Stromal cell of bone marrow (primary cell): ENCODE results near the gene ZSWIM6.

Experiments used
- DNase-seq: peaks from one replicate; pipeline ENCODE4 v3.0.0-alpha.2; 2012; ENCODE audit warnings: low read depth

The ZSWIM6 gene

DNA sequence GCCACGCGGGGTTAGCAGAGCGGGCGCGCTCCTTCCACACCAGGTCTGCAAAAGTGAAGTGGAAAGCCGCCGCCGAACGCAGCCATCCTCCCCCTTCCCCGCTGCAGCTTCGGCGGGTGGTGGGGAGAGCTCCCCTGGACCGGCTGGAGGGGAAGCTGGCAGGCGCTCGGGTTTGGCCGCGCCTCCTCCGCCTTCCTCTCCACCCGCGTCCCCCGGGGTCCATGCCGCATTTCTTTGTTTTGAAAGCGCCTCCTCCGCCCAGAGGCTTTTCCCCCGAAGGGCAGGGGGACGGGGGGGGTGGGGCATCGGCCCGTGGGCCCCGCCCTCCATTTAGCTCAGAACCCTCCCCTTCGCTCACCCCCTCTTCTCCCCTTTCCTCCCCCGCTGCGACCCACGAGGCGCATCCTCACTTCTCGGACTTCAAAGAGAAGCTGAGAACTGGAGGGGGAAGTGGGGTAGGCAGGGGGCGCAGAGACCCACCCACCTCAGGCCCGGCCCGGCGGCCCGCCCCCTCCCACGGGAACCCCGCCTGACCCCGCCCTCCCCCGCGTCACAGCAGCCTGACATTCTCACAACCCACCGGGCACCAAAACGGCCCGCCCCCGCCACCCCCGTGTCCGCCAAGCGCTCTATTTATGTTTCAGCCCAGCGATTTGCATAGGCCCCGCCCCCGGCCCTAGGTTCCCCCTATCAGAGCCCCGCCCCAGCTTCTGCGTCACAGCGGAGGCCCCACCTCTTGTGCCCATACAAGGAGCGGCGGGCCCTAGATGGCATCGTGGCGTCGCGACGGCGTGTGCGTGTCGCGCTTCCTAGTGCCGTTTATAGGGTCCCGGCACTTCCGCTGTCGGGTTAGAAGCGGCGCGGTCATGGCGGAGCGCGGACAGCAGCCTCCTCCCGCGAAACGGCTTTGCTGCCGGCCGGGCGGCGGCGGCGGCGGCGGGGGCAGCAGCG is at the start of gene ZSWIM6:
Gene ZSWIM6 (plus strand): TSS at position 852 of the 951 bp plus-strand sequence. CDS start 15 bp downstream, at position 867.
- DNase-seq, result peak; percentile 98

DNA sequence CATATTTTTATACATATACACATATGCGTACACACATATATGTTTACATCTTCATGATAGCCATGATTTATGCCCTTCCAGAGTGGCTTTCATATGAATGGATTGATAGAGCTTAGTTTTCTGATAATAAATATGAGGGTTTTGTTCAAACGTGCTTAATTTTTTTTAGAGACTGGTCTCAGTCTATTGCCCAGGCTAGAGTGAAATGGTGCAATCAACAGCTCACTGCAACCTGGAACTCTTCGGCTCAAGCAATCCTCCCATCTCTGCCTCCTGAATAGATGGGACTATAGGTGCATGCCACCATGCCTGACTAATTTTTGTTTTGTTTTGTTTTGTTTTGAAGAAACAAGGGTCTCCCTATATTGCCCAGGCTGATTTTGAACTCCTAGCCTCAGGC is 48.6 kb upstream of the ZSWIM6 start:
- no peak for DNase-seq

DNA sequence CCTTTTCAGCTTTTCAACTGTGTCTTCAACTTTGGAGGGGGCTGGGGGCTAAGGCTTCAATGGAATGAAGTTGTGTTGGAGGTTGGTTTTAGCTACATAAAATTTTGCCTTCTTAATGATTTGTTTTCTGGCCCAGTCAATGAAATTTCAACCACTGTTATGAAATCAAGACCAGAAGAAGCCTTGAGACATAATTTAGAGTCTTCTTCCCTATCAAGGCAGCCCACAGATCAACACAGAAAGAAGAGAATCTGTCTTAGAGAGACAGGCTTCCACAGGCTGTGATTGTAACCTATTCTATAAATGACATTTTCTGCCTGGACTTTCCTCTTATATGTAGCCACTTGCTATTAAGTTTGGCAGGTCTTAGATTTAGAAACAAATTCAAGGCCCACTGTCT is 46.5 kb upstream of the ZSWIM6 start:
- no peak for DNase-seq

DNA sequence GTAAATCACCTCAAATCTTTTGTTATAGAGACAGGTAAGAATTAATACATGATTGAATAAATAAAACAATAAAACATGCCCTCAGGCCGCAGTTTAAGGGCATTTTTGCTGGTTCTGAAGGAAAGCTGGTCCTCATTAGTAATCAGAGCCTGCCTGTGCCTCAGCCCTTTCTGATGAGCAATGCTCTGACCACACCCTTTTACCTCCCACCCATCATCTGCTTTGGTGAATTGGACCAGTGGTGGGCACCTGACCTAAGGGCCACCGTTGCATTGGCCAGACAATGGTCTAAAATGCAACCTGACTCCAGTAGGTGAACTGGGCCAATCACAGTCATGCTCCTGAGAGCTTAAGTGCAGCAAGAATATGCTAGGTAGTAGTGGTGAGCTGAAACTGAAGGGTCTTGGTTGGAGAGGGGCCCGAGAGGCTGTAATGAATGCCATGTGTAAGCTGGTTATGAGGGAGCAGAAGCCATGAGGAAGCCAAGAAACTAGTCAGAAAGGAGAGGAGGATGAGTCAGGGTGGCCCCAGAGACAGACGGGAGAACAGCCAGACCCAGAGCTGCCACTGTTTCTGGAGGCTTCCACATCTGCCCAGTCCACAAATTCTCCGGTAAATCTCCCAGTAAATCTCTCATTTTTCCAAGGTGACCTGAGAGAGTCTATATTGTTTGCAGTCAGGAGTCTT is 45.5 kb upstream of the ZSWIM6 start:
- DNase-seq, result peak; percentile 76

DNA sequence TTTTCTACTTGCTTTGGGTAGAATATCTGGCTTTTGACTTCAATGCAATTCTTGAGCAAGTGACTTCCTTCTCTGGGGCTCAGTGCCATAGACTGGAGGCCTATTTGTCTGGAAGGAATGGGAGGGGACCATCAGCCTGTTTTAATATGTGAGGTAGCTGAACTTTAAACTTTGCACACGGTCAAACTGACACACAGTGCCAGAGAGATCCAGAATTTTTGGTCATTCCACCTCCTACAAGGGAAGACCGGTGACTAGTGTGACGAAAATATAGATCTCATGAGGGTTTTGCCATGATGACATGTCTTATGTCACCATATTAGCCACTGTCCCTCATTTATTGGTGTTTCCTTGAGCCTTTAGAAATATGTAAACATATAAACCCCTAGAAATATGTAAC is 44.6 kb upstream of the ZSWIM6 start:
- no peak for DNase-seq

DNA sequence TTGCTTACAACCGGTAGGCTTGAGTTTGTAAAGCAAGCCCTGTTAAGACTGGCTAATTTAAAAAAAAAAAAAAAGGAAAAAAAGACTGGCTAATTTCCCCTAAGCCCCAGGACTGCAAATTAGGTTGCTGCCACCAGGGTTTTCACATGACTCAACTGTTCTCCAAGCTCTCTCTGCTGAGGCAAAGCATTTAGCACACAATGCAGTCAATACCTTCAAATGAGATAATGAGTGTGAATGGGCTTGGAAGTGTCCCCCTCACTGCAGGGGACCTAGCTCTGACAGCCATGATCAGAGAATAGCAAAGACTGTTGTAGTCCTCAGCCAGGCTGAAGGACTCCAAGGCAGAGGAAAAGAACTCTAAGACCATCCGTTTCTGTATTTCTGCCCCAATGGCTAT is 42.8 kb upstream of the ZSWIM6 start:
- no peak for DNase-seq

DNA sequence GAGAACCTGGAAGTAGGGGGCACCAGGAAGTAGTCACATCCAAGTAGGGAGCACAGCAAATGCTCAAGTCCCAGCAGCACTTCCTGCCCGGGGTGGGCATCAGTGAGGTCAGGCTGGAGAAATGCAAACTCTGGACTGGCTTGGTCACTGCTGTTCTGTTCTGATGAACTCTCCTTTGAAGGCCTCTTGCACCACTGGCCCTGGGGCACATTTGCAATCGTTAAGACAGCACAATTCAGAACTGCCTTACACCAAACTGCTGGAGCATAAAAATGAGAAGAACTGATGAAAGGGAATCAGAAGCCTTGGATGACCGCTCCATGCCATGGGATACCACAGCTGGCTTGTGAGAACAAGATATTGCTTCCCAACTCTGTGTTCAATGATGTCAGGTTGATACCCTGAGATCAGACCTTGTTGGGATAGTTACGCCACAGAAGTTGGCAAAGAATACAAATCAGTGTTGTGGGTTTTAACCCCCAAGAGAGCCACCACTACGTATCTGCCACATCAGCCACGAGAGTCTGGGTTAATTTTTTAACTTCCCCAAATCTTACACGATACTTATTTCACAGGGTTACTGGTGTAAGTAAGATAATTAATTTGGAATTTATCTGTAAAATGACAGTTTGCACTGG is 42.3 kb upstream of the ZSWIM6 start:
- DNase-seq, result no peak

DNA sequence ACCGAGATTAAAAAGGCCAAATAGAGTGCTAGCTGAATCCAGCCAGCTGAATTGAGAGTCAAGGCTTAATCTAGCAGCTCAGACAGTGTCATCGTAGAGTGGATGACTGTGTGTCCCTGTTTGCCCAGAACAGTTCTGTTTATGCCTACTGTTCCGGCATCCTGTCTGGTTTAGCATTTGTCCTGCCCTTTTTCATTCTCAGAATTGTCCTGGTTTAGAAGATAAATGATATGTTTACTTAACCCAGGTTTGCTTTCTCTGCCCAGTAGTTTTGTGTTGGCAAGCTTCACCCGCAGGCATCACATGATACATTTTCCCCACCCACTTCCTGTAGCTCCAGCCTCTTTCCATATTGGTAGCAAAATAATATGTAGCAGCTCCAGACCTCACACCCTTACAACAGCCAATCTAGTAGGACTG is 41.3 kb upstream of the ZSWIM6 start:
- peak; percentile 37 for DNase-seq

DNA sequence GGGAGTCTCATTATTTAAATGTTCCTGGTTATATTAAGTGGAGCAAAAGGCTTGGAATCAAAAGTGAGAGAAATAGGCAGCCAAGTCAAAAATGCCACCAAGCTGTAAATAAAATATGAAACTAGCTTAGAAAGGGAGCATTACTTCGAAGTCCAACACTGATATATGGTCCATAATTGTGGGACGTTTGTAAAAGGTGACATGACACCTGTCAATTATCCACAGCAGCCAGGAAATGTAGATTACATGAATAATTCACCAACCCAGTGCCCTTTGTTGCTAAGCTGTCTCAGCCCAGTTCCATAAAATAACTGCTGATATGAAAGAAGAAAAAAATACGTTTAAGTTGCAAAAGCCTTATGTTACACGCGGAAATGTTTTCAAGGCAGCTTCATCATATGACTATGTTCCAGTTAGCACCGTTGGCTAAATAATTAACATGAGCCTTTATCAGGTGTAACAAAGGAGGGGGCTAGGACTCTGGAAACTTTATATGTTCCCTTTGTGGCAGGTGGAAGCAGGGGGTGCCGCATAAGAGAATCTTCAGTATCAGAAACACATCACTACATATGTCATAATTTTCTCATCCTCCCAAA is 39.9 kb upstream of the ZSWIM6 start:
- DNase-seq, result no peak

DNA sequence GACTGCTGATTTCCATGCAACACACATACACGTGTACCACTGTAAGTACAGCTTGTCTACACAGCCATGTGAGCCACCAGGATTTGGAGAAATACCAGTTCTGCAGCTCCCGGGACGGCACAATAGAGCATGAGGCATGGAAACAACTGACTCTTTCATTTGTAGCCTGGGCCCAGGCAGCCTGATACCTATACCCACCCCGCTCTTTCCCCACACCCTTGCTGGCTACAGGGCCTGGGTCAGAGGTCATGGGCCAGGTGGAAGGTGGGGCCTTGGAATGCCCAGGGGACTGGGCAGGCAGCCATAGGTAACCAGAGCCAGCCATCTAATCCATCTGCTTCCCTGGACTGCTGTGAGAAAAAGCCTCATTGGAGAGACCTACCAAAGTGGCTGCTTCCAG is 39.0 kb upstream of the ZSWIM6 start:
- no peak for DNase-seq

DNA sequence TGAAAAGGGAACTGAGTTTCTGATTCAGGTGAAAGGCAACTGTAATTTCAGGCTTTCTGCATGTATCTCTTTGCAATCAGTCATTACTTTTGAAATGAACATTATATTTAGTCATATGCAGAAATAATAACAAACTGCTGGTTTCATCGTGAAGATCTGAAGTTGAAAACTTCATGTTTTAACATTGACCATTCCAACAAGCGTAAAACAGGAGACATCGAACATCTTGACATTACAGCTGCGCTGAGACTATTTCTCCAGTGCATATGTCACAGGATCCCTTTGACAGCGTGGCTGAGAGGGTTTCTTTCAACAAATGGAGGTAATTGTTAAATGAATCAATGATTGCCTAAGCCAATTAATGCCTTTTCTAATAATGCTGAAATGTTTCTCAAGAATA is 38.2 kb upstream of the ZSWIM6 start:
- no peak for DNase-seq

DNA sequence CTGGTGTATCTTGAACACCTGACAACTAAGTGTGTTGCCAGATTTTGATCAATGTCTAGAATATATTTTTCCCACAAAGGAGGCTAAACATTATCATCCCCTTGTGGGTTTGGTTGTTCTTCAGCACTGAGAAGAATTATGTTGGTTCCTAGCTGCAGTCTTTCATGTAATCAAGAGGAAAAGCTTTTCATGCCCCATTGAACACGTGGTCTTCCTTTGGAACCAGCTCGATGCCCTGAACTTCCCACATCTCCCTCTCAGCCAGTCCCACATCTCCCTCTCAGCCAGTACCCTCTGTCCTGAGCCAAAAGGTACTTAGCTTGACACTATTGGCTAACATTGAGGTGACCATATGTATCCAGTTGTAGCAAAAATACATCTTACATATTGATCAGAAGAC is 36.7 kb upstream of the ZSWIM6 start:
- DNase-seq, result no peak

DNA sequence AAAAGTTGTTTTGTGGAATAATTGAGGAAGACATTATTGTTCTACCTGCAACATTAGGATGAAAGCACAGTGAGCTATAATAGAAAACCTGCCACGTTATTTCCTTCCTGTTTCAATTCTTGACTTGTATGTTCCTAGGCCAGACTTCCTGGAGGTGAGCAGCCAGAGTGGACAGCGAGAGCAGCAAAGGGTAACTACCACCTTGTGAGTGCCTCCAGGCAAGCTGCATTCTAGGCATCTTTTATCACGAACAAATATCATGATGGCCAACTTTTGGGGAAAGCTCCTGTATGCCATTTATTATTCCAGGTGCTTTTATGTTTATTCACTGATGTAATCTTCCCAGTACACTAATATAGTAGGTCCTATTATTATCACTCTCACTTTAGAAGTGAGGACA is 34.0 kb upstream of the ZSWIM6 start:
- no peak for DNase-seq

DNA sequence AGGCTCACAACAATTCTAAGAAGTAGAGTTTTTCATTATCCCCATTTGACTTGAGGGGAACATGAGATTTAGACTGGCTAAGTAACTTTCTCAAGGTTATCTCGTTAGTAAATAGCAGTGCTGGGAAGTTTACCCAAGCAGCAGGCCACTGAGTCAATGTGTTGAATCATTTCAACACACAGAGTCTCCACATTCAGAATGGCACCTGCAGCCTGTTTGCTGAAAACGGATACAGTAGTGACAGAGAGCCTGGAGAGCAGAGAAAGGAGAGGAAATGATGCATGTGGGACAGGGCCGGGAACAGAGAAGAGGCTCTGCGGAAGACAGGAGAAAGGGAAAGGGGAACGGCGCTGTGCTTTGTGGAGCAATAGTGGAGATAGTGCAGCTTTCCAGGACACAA is 33.5 kb upstream of the ZSWIM6 start:
- DNase-seq, result no peak

DNA sequence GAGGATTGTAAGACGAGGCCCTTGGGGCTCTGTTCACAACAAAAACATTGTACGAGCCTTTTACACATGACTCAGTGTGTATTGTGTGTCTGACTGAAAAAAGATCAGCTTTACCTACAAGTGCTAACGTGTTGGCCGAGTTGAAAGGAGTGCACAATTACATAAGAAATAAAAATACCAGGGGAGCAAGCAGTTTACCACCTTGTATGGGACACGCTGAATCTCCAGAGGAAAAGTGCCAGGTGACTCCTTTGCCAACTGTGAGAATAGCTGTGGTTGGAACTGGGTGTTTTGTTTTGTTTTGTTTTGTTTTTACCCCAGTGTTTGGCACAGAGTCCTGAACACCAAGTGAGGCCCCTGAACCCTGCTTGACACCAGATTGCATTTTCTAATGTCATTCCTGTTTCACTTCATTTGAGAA is 32.8 kb upstream of the ZSWIM6 start:
- DNase-seq, result no peak

DNA sequence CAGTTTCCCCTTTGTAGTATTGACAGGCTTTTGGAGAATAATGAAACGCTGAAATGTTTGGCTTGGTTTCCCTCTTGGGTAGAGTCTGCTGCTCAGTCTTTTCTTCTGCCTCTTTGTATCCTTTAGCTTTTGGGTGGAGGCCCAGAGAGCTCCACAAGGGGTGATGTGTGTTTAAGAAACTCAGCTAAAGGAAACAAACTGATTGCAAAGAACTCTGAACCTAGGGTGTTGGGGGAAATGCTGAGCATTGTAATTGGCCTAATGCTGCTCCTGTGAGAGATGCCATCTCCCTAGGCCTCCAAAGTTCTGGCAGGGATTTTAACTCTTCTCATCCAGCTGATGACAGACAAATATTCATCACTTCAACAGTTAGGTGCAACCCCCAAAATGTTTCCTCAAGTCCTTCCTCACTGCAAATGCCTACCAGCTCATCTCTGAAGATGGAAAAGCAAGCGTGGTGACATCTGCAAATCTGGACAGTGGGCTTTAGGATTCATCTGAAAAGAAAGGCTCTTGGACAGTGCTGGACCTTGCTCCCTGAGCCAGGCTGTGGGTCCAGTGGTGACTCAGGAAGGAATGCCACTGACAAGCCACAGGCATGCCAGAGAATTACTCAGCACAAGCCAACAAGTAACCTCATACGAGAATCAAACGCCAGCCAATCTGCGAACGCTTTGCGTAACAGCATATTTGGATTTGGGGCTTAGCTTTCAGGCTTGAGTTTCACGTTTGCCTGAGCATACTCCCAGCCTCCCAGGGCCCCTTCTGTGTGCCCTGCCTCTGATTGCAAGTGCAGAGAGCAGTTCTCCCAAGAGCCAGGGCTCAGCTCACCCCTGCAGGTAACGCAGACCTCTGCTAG is 30.5 kb upstream of the ZSWIM6 start:
- peak; percentile 99 for DNase-seq

DNA sequence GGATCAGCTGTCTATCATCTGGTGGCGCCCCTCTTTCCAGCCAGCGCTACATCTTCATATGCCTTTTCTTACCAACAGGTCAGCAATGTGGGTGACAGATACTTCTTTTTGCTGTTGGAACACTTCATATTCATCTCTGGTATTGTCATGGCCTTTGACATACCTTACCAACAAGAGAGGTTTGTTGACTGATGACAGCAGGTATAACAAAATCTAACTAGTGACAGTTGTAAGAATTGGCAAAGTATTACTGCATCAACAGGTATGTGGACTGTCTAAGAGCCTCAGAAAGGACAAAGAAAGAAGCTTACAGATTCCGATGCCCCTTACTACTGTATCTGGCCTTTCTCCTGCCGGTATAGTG is 29.9 kb upstream of the ZSWIM6 start:
- DNase-seq, result no peak

DNA sequence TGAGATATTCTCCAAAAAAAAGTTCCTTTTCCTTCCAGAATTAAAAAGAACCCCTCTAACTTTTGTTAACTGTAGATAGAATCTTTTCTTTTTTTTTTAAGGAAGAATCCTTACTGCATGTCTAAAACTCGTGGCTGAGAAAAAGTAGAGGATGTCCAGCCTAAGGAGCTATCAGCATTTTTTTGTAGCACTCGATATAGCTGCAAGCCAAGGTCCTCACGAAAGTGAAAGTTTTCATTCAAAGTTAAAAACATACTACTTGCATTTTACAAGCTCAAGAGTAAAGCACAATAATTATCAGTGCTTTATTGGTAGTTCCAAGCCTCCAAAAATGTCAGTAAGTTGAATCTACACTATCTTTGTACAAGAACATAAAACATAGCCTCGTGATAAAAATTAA is 28.7 kb upstream of the ZSWIM6 start:
- no peak for DNase-seq

DNA sequence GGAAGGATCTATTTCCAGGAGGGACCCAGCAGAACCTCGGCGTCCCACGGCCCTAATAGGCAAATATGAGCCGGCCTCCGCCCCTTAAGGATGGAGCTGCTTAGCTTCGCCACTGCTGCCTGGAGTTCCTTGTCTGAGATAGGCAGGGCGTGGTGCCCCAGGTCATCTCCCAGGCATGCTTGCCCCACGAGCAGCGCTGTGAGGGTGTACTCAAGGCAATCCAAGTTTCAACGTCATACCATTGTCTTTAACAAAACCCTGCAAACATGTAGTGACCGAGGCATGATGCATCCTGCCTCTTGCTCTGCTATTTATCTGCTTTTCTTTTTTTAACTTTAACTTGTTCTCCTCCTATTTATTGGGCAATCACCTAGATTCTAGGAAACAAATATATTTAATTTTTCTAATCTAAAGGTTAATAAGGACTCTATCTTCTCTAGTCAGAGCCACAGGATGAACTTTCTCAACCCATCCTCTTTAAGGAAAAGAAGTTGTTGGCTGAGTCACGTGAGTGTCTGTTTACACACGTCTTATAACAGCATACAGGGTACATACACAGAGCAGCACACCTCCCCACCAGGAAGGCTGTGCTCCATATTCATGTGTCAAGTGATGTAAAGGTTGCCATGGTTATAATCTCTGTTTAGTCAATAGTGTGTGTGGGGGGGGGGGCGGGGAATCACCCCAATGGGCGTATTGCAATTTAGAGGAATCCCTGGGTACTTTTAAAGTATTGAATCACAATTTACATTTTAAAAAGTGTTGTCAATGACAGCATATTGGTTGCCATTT is 27.3 kb upstream of the ZSWIM6 start:
- no peak for DNase-seq

DNA sequence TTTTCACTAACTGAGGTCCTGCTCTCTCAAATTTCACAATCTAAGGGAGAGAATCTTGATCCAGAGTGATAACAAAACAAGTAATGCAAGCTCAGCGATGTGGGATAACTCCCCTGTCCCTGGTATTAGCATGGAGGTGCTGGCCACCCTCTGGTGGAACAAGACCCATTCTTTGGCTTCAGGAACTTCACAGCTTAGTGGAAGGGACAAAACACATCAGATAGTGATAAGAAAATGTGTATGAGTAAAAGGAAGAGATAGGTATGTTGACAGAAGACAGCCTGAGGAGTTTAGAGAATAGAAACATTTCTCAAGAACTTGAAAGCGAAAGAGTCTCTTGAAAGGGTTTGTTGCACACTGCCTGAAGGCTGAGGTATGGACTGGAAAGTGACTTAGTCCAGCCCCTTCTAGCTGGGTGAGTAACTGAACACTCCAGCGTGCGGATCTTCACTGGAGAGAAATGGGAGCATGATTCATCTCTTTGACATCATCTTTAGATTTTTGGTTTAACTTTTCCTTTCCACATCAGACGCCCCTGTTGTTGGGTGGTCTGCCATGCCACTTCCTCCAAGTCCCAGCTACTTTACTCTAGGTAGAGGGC is 25.4 kb upstream of the ZSWIM6 start:
- peak; percentile 74 for DNase-seq
